Uterus (tissue), 2 donors: ENCODE results near the gene MLLT10.
A peak's percentile ranks its signal among the peaks of the same experiment; 100 is the strongest.

Experiments
- POLR2A ChIP-seq, 2 donors: fragments of 450-650 bp; IDR thresholded peaks; one replicate each; pipeline ENCODE4 v1.6.1; 2016; ENCODE audit warnings: antibody characterized with exemption in 2 of 2, mild to moderate bottlenecking in 1 of 2, moderate library complexity in 1 of 2
- TF ChIP-seq, protein P1 (sequence below), 4 experiments: fragments of 200-600 bp in 2 of 4; fragments of 450-650 bp in 2 of 4; sonication (generic) in 2 of 4; IDR thresholded peaks; one replicate each; pipeline ENCODE4 v1.5.1; 2016 to 2019; ENCODE audit warnings: antibody characterized with exemption in 4 of 4, mild to moderate bottlenecking in 2 of 4, moderate library complexity in 1 of 4

DNA sequence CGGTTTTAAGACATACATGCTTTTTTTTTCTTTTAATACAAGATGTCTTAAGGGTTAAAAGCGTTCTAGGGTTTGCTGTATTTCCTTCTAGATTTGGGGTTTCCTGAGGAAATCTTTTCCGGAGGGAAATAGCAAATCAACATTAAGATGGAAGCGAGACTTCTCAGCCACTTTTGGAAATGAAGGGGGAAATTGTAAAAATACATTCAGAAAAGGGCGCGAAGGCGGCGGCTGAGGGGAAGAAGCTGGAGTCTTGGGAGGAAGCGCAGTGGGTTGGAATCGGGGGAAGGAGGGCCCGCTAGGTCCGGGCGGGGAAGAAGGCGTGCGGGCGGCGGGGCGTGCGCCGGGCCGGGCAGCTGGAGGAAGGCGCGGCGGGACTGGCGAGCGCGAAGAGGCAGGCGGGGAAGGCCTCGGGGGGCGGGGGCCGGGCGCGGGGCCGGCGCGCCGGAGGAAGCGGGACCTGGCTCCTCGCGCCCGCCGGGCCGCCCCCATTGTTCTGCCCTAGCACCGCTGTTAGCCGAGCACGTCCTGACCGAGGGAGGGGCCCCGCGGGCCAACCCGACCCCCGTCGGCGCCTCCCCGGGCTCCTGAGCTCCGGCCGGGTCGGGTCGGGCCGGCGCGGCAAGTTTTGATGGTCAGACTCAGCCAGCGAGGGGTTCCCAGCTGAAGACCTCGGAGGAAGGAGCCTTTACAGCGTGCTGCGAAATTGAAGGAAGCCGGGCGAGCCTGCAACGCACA is 7.0 kb upstream of the MLLT10 start:
- TF ChIP-seq, protein P1, sequence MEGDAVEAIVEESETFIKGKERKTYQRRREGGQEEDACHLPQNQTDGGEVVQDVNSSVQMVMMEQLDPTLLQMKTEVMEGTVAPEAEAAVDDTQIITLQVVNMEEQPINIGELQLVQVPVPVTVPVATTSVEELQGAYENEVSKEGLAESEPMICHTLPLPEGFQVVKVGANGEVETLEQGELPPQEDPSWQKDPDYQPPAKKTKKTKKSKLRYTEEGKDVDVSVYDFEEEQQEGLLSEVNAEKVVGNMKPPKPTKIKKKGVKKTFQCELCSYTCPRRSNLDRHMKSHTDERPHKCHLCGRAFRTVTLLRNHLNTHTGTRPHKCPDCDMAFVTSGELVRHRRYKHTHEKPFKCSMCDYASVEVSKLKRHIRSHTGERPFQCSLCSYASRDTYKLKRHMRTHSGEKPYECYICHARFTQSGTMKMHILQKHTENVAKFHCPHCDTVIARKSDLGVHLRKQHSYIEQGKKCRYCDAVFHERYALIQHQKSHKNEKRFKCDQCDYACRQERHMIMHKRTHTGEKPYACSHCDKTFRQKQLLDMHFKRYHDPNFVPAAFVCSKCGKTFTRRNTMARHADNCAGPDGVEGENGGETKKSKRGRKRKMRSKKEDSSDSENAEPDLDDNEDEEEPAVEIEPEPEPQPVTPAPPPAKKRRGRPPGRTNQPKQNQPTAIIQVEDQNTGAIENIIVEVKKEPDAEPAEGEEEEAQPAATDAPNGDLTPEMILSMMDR (IDR thresholded peaks at IDR 0.05) = no peak
- TF ChIP-seq POLR2A (IDR thresholded peaks at IDR 0.05) = peak in 1 of 2 donors; percentile 32
